GM18519 (cell line): ENCODE results near the gene PRRX2.

ENCODE experiments used
- ATAC-seq: cut with Tn5 transposase; IDR thresholded peaks from one replicate; pipeline ENCODE4 v1.9.1; 2021; ENCODE audit warnings: mild to moderate bottlenecking, moderate library complexity; ENCODE audit not compliant: unreplicated experiment, low FRiP score

Gene PRRX2

GRCh38 chr9:129698254-129698757, 32.9 kb downstream of the PRRX2 start:
- ATAC-seq = no peak

DNA sequence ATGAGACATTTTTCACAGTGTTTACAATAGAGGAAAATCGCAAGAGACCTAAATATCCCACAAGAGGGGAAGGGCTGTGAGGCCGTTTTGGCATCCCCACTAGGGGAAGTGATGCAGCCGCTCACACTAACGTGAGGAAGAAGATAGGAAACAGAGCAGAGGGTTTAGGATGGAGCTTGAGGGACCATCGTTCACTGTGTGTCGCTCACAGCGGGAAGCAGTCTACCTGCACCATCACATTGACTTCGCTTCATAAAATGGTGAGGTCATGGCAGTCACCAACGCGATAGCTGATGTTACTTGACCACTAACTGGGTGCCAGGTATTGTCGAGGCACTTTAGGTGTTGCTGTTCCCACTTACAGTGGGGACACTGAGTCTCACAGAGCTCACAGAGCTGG, 35.6 kb downstream of the PRRX2 start:
- no peak for ATAC-seq

- ATAC-seq = no peak
These were observed 36.1 kb downstream of the PRRX2 start for GRCh38 chr9:129701549-129701948.

DNA sequence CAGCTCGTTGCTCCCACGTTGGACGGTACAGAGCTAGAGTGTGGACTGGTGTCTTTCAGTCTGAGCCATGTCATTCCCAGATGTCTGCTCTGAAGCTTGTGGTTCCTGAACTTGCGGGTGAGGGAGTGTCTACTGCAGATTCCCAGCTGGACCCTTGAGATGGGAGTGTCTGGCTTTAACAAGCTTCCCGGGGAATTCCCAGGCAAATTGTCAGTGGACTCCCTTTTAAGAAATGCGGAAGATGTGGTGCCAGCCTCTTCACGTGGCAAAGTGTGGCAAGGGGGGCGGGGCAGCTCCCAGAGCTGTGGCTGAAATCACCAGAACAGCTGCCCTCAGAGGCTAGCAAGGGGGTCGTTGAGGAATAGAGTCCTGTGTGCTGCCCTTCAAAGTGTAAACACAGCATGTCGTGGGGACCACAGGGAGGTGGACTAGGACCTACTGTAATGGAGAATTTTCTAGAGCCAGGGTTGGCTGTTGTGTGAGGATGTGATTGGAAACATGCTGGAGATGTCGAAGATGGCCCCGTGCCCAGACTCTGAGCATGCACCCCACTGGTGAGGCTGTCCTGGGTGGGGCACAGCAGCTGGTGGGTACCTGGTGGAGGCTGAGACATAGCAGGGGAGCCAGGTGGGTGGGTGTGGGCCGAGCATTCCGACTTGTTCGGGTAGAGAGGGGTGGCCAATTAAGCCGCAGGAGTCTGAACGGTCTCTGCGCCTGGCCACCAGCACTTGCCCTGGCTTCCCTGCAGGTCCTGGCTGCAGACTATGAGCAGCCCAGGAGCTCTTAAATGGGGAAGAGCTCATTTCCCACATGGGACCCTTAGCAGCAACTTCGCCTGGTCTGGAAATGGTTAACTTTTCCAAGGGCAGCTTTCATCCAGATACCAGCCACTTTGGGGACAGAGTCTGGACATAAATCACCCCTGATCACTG, 37.4 kb downstream of the PRRX2 start:
- ATAC-seq = no peak

DNA sequence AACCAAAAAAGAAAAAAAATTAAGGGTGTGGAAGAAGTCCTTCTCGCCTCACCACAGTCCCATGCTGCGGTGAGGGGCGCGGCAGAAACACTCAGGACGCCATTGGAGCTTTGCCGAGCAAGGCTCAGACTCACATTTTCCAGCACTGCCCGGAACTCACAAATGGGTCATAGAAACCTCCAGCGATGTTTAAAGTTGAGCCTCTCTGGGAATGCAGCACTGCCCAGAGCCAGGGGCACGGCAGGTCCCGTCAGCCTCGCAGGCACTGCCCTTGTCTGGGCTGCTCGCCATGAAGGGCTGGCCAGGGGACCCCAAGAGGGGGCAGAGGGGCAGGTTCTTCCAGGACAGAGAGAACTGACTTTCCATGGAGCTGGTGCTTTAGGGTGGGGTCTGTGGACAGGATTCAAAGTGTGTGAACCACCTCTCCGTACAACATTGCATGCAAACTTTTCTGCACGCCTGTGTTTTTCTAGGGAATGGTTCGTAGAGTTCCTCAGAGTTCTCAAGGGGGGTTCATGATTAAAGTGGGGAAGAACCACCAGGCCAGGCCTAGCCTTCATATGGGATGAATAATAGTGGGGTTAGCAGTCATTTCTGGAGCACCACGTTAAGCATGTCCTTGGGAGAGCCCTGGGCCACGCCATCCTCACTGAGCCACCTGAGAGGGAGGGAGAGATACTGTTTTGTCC, 38.4 kb downstream of the PRRX2 start:
- ATAC-seq = no peak

DNA sequence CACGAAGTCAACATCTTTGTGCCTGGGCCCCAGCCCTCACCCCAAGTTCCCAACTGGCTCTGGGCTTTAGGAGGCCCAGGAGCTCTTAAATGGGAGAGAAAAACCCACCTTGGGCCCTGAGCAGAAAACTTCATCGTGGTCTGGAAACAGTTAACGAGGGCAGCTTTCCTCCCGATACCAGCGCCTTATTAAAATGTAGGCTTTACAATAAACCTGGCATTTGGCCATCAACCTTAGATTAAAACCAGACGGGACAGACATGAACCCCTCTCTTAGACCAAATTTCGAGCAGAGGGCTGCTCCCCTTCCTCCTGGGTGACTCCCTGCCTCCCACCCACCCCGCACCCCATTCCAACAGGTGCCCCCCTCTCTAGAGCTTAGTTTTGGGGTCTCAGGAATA, 39.4 kb downstream of the PRRX2 start:
- no peak for ATAC-seq

GRCh38 chr9:129708793-129709192, 43.3 kb downstream of the PRRX2 start:
- no peak for ATAC-seq

- no peak for ATAC-seq
These were observed 44.2 kb downstream of the PRRX2 start for GRCh38 chr9:129709438-129710168.

DNA sequence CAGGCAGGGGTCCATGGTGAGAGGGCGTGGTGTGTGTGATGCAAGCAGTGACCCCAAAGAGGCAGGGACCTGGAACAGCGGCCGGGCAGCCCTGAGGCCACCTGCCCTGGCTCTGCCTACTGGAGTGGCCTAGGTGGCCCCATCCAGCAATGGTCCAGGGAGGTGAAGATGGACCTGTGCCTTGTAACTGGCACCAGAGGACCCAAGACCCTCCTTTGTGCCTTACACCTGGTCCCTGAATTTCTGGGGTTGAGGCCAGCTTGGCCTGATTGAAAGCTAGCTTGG, 44.7 kb downstream of the PRRX2 start:
- no peak for ATAC-seq

- no peak for ATAC-seq
These were observed 47.4 kb downstream of the PRRX2 start for GRCh38 chr9:129712634-129713401.

- no peak for ATAC-seq
These were observed 47.9 kb downstream of the PRRX2 start for GRCh38 chr9:129713402-129713679.

GRCh38 chr9:129714511-129715061, 49.1 kb downstream of the PRRX2 start:
- no peak for ATAC-seq

DNA sequence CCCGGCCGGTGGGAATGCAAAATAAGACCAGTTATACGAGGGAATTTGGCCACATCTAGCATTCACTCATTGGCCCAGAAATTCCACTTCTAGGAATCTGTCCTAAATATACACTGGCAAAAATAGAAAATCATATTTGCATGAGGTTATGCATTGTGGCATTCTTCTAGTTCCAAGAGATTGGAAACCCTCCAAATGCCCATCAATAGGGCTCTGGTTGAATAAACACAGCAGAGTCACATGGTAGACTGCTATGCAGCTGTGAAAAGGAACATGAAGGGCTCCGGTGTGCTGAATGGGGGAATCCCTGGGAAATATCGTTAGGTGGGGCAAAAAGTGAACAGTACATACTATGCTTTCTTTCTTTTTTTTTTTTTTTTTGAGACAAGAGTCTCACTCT, 50.6 kb downstream of the PRRX2 start:
- ATAC-seq = no peak

DNA sequence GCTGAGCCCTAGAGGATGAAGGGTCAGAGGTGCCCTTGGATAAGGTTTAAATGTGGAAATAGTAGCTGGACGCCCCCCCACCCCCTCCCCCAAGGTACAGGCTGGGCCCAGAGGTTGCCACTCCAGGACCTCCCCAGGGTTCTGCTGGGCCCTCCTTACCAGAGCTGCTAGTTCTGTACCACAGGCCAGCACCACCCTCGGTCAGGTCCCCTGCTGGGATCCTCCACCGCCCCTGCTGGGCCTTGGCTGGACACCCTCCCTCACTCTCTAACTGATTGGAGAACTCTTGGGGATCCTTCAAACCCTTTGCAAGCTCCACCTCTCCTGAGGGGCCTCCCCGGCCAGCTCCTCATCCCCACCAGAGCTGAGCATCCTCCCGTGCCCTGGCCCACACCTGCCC, 52.5 kb downstream of the PRRX2 start:
- ATAC-seq = no peak

DNA sequence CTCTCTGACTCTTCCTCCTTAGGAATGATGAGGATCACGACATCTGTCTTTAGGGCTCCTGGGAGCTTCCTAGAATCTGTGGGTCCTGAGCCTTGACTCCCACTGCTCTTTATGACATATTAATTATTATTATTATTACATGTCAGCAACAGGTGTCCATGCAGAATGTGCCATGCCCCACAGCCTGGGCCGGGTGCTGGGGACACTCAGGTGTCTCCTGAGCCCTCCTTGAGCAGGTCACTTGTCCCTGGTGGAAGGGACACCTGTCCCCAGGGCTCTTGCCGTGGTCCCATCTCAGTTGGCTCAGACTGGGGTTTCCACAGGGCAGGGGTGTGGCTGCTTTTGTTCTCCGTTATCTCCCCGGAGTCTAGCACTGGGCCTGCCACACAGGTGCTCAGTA, 53.2 kb downstream of the PRRX2 start:
- no peak for ATAC-seq

DNA sequence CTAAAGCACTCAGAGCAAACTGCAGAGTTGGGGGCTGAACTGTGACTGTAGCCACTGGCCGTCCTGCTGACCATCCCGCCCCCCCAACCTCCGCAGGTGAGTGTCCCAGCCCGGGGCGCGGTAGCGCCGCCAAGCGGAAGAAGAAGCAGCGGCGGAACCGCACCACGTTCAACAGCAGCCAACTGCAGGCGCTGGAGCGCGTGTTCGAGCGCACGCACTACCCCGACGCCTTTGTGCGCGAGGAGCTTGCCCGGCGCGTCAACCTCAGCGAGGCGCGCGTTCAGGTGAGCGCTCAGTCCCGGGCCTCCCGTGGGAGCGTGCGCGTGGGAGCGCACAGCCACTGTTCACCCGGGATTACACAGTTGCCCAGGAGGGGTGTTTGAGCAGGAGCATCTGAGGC, 53.7 kb downstream of the PRRX2 start:
- ATAC-seq = no peak

GRCh38 chr9:129720181-129720864, 54.9 kb downstream of the PRRX2 start:
- ATAC-seq = no peak

- no peak for ATAC-seq
These were observed 55.6 kb downstream of the PRRX2 start for GRCh38 chr9:129720865-129721545.

- ATAC-seq = no peak
These were observed 57.5 kb downstream of the PRRX2 start for GRCh38 chr9:129722913-129723312.
